Common myeloid progenitor, CD34-positive (primary cell): ENCODE data around the gene PRKCA.

Source experiments
- CTCF ChIA-PET: fragments of 350-600 bp; sonication (Branson Sonifier 250); formaldehyde crosslinking; loops from one replicate; lab custom pipeline; 2021; ENCODE audit warnings: antibody characterized with exemption; lab: Charles Lee
- POLR2A ChIA-PET: fragments of 350-600 bp; sonication (Branson Sonifier 250); formaldehyde crosslinking; loops from one replicate; lab custom pipeline; 2021; ENCODE audit warnings: antibody characterized with exemption; lab: Charles Lee
- DNase-seq, 3 donors: peaks; one replicate each; pipeline versions ENCODE4 v3.0.0 to v3.0.0-alpha.2; 2013
- H3K27ac ChIP-seq, 2 experiments: 1 replicate in 1 of 2; 2 replicates in 1 of 2; pipeline ENCODE4 v1.7.0; 2013; ENCODE audit warnings: inconsistent platforms in 2 of 2, low read length in 2 of 2, mild to moderate bottlenecking in 2 of 2, low read depth in 1 of 2, moderate library complexity in 1 of 2; ENCODE audit not compliant: severe bottlenecking in 2 of 2, insufficient read depth in 1 of 2, poor library complexity in 1 of 2
- H3K27me3 ChIP-seq, 5 experiments: replicated peaks in 2 of 5; 1 replicate in 3 of 5; 2 replicates in 2 of 5; pipeline versions ENCODE4 v1.6.1 to v1.7.0; 2013; ENCODE audit warnings: low read length in 4 of 5, mild to moderate bottlenecking in 2 of 5, moderate library complexity in 2 of 5, inconsistent platforms in 1 of 5; ENCODE audit not compliant: insufficient read depth in 5 of 5, control insufficient read depth in 4 of 5
- H3K36me3 ChIP-seq, 4 experiments: 1 replicate in 2 of 4; 2 replicates in 2 of 4; pipeline versions ENCODE4 v1.6.1 to v1.7.0; 2013; ENCODE audit warnings: low read length in 3 of 4, control low read depth in 1 of 4, mild to moderate bottlenecking in 1 of 4; ENCODE audit not compliant: control insufficient read depth in 4 of 4, insufficient read depth in 4 of 4
- H3K4me1 ChIP-seq, 4 experiments: 1 replicate in 3 of 4; 2 replicates in 1 of 4; pipeline versions ENCODE4 v1.6.1 to v1.7.1; 2013; ENCODE audit warnings: low read length in 3 of 4, mild to moderate bottlenecking in 3 of 4, control low read depth in 1 of 4, inconsistent platforms in 1 of 4, moderate library complexity in 1 of 4; ENCODE audit not compliant: control insufficient read depth in 4 of 4, insufficient read depth in 4 of 4; ENCODE audit errors: control extremely low read depth in 1 of 4
- H3K4me3 ChIP-seq, 7 experiments: 1 replicate in 4 of 7; 2 replicates in 3 of 7; pipeline versions ENCODE4 v1.5.1 to v1.7.0; 2013; ENCODE audit warnings: mild to moderate bottlenecking in 7 of 7, low read length in 6 of 7, moderate library complexity in 6 of 7, inconsistent platforms in 2 of 7, low read depth in 2 of 7, control low read depth in 1 of 7; ENCODE audit not compliant: insufficient read depth in 4 of 7, control insufficient read depth in 1 of 7; ENCODE audit errors: extremely low read depth in 1 of 7
- H3K9me3 ChIP-seq, 5 experiments: 1 replicate in 4 of 5; 2 replicates in 1 of 5; pipeline versions ENCODE4 v1.6.1 to v1.7.1; 2013; ENCODE audit warnings: low read length in 4 of 5, mild to moderate bottlenecking in 2 of 5, inconsistent platforms in 1 of 5, low read depth in 1 of 5, moderate library complexity in 1 of 5; ENCODE audit not compliant: control insufficient read depth in 4 of 5, insufficient read depth in 2 of 5; ENCODE audit errors: control extremely low read depth in 1 of 5
- WGBS: methylation state at CpG from one replicate; pipeline ENCODE4 v1.1.5; 2013; ENCODE audit not compliant: insufficient coverage; 5-methylcytosine and 5-hydroxymethylcytosine counted together

PRKCA gene

GRCh38 chr17:66519154-66519553, 216.7 kb downstream of the PRKCA start:
- WGBS: 88% methylated on average over 1 of the region's 3 CpGs
- Histone ChIP-seq H3K36me3 (no peaks in the 10 kb centered on the region), H3K4me1 (no peaks in the 10 kb centered on the region), H3K27me3 (no peaks in the 10 kb centered on the region), H3K9me3 (no peaks in the 10 kb centered on the region), H3K27ac (no peak overlapping the region), H3K4me3 (no peak overlapping the region)
- ChIA-PET CTCF (no interaction called here), POLR2A (no interaction called here)
- DNase-seq: no peak

- H3K36me3 ChIP-seq: no peaks in the 10 kb centered on the region
- H3K4me1 ChIP-seq: no peaks in the 10 kb centered on the region
- no CpG with 5 or more reads among the region's 2 CpGs for WGBS
- DNase-seq: no peak
- CTCF ChIA-PET: no interaction called here
- H3K27me3 ChIP-seq: no peaks in the 10 kb centered on the region
- H3K9me3 ChIP-seq: peaks cover 0 to 3% (median 0%) of the 10 kb centered on the region in 5 experiments
- POLR2A ChIA-PET: no interaction called here
- no peak overlapping the region for H3K27ac ChIP-seq
- no peak overlapping the region for H3K4me3 ChIP-seq
These were observed 218.6 kb downstream of the PRKCA start for GRCh38 chr17:66520999-66521398.

- 93% methylated on average over 2 of the region's 3 CpGs for WGBS
- CTCF ChIA-PET: no interaction called here
- no peaks in the 10 kb centered on the region for H3K27me3 ChIP-seq
- no peaks in the 10 kb centered on the region for H3K4me1 ChIP-seq
- H3K27ac ChIP-seq: no peak overlapping the region
- H3K4me3 ChIP-seq: no peak overlapping the region
- DNase-seq: no peak
- POLR2A ChIA-PET: no interaction called here
- no peaks in the 10 kb centered on the region for H3K36me3 ChIP-seq
- H3K9me3 ChIP-seq: peaks cover 0 to 3% (median 0%) of the 10 kb centered on the region in 5 experiments
These were observed 220.3 kb downstream of the PRKCA start for GRCh38 chr17:66522591-66523272.

- H3K4me3 ChIP-seq: no peak overlapping the region
- H3K27me3 ChIP-seq: no peaks in the 10 kb centered on the region
- H3K27ac ChIP-seq: no peak overlapping the region
- POLR2A ChIA-PET: no interaction called here
- H3K36me3 ChIP-seq: no peaks in the 10 kb centered on the region
- CTCF ChIA-PET: no interaction called here
- WGBS: 96% methylated on average over 3 of the region's 6 CpGs
- no peak for DNase-seq
- no peaks in the 10 kb centered on the region for H3K4me1 ChIP-seq
- peaks cover 0 to 3% (median 0%) of the 10 kb centered on the region in 5 experiments for H3K9me3 ChIP-seq
These were observed 221.2 kb downstream of the PRKCA start for GRCh38 chr17:66523378-66524200.

GRCh38 chr17:66524877-66525276, 222.5 kb downstream of the PRKCA start:
- Histone ChIP-seq H3K27me3 (no peaks in the 10 kb centered on the region), H3K27ac (no peak overlapping the region), H3K4me3 (no peak overlapping the region), H3K9me3 (peaks cover 0 to 3% (median 0%) of the 10 kb centered on the region in 5 experiments), H3K36me3 (no peaks in the 10 kb centered on the region), H3K4me1 (no peaks in the 10 kb centered on the region)
- ChIA-PET CTCF (no interaction called here), POLR2A (no interaction called here)
- DNase-seq: no peak
- 88% methylated on average over 1 of the region's 2 CpGs for WGBS

GRCh38 chr17:66525338-66525737, 222.9 kb downstream of the PRKCA start:
- Histone ChIP-seq H3K4me1 (no peaks in the 10 kb centered on the region), H3K36me3 (no peaks in the 10 kb centered on the region), H3K4me3 (no peak overlapping the region), H3K27me3 (no peaks in the 10 kb centered on the region), H3K9me3 (peaks cover 0 to 3% (median 0%) of the 10 kb centered on the region in 5 experiments), H3K27ac (no peak overlapping the region)
- CTCF ChIA-PET: no interaction called here
- WGBS: 100% methylated on average over 3 of the region's 4 CpGs
- POLR2A ChIA-PET: no interaction called here
- no peak for DNase-seq

GRCh38 chr17:66526827-66527226, 224.4 kb downstream of the PRKCA start:
- 100% methylated on average over 1 of the region's 4 CpGs for WGBS
- no peak overlapping the region for H3K4me3 ChIP-seq
- no peak for DNase-seq
- POLR2A ChIA-PET: no interaction called here
- H3K36me3 ChIP-seq: no peaks in the 10 kb centered on the region
- H3K27ac ChIP-seq: no peak overlapping the region
- H3K4me1 ChIP-seq: no peaks in the 10 kb centered on the region
- CTCF ChIA-PET: no interaction called here
- peaks cover 0 to 3% (median 0%) of the 10 kb centered on the region in 5 experiments for H3K9me3 ChIP-seq
- no peaks in the 10 kb centered on the region for H3K27me3 ChIP-seq
